H1 (cell line): ENCODE results near the gene SEMA6A.

Experiments
- ASH2L ChIP-seq: fragments of 200-600, 300-600 bp; sonication (generic); IDR thresholded peaks from one replicate; pipeline ENCODE4 v1.7.1; 2017; ENCODE audit warnings: low read length
- ATF3 ChIP-seq: IDR thresholded peaks from 2 replicates; pipeline ENCODE4 v1.6.1; 2011; ENCODE audit warnings: low read depth, mild to moderate bottlenecking, low read length; ENCODE audit not compliant: insufficient read depth
- CEBPB ChIP-seq: IDR thresholded peaks from 2 replicates; pipeline ENCODE4 v1.6.1; 2012; ENCODE audit warnings: low read depth, low read length
- CHD1 ChIP-seq: IDR thresholded peaks from 2 replicates; pipeline ENCODE4 v1.6.1; 2012; ENCODE audit warnings: low read depth, low read length, improper control_type of control experiment
- CHD2 ChIP-seq: IDR thresholded peaks from 2 replicates; pipeline ENCODE4 v1.6.1; 2012; ENCODE audit warnings: low read length, improper control_type of control experiment
- CREB1 ChIP-seq: IDR thresholded peaks from 2 replicates; pipeline ENCODE4 v1.6.1; 2012; ENCODE audit warnings: inconsistent platforms
- CTCF ChIP-seq, 3 experiments: IDR thresholded peaks; 1 replicate in 2 of 3; 2 replicates in 1 of 3; pipeline versions ENCODE4 v1.5.1 to v1.6.1; 2011; ENCODE audit warnings: low read length in 3 of 3, mild to moderate bottlenecking in 3 of 3, inconsistent platforms in 2 of 3, low read depth in 1 of 3, moderate library complexity in 1 of 3; ENCODE audit not compliant: insufficient read depth in 1 of 3; ENCODE audit errors: control extremely low read depth in 1 of 3
- FOSL1 ChIP-seq: IDR thresholded peaks from 2 replicates; pipeline ENCODE4 v1.6.1; 2011; ENCODE audit warnings: mild to moderate bottlenecking, low read depth, low read length, moderate library complexity; ENCODE audit not compliant: insufficient read depth
- JUN ChIP-seq: IDR thresholded peaks from 2 replicates; pipeline ENCODE4 v1.6.1; 2011; ENCODE audit warnings: low read depth, mild to moderate bottlenecking, improper control_type of control experiment, low read length
- KDM1A ChIP-seq: fragments of 200-600, 300-600 bp; sonication (generic); IDR thresholded peaks from 2 replicates; pipeline ENCODE4 v1.7.1; 2016; ENCODE audit warnings: mild to moderate bottlenecking, low read length, borderline replicate concordance
- NRF1 ChIP-seq: IDR thresholded peaks from 2 replicates; pipeline ENCODE4 v1.6.1; 2011; ENCODE audit warnings: mild to moderate bottlenecking, low read depth, low read length, improper control_type of control experiment
- RAD21 ChIP-seq, 2 experiments: IDR thresholded peaks in 1 of 2; conservative IDR thresholded peaks in 1 of 2; 2 replicates each; pipeline ENCODE4 v1.6.1; 2011; ENCODE audit warnings: low read depth in 2 of 2, low read length in 2 of 2, improper control_type of control experiment in 1 of 2, inconsistent platforms in 1 of 2, mild to moderate bottlenecking in 1 of 2, moderate library complexity in 1 of 2
- SIN3A ChIP-seq, 2 experiments: IDR thresholded peaks in 1 of 2; conservative IDR thresholded peaks in 1 of 2; 2 replicates each; pipeline ENCODE4 v1.6.1; 2011 to 2012; ENCODE audit warnings: low read length in 2 of 2, improper control_type of control experiment in 1 of 2, low read depth in 1 of 2, mild to moderate bottlenecking in 1 of 2

GRCh38 chr5:116475338-116475737 lies 99.3 kb downstream of the SEMA6A start:
- TF ChIP-seq NRF1 (no peak), CREB1 (no peak), CHD2 (no peak), KDM1A (no peak), CTCF (IDR thresholded peaks at IDR 0.05; ENCODE audit: control extremely low read depth in 1 of 3, insufficient read depth in 1 of 3, low read depth in 1 of 3, low read length in 3 of 3) (no peak), SIN3A (conservative IDR thresholded peaks at IDR 0.05 in 1 of 2, IDR thresholded peaks at IDR 0.05 in 1 of 2; ENCODE audit: low read depth in 1 of 2, low read length in 2 of 2) (no peak), CEBPB (no peak), JUN (no peak), FOSL1 (no peak), ASH2L (no peak), ATF3 (no peak), RAD21 (IDR thresholded peaks at IDR 0.05 in 1 of 2, conservative IDR thresholded peaks at IDR 0.05 in 1 of 2; ENCODE audit: low read depth in 2 of 2, low read length in 2 of 2) (no peak), CHD1 (no peak)
